Lower leg skin (tissue), 3 donors: Measurements from ENCODE around the gene GNAL.

Experiments used
- POLR2A ChIP-seq, 2 donors: fragments of 450-650 bp; IDR thresholded peaks; one replicate each; pipeline ENCODE4 v1.6.1; 2016 to 2017; ENCODE audit warnings: antibody characterized with exemption in 2 of 2, mild to moderate bottlenecking in 1 of 2, moderate library complexity in 1 of 2
- TF ChIP-seq, protein P1 (sequence below), 3 donors: fragments of 450-650 bp; IDR thresholded peaks; one replicate each; pipeline ENCODE4 v1.5.1; 2016; ENCODE audit warnings: antibody characterized with exemption in 3 of 3, mild to moderate bottlenecking in 3 of 3, moderate library complexity in 2 of 3

DNA sequence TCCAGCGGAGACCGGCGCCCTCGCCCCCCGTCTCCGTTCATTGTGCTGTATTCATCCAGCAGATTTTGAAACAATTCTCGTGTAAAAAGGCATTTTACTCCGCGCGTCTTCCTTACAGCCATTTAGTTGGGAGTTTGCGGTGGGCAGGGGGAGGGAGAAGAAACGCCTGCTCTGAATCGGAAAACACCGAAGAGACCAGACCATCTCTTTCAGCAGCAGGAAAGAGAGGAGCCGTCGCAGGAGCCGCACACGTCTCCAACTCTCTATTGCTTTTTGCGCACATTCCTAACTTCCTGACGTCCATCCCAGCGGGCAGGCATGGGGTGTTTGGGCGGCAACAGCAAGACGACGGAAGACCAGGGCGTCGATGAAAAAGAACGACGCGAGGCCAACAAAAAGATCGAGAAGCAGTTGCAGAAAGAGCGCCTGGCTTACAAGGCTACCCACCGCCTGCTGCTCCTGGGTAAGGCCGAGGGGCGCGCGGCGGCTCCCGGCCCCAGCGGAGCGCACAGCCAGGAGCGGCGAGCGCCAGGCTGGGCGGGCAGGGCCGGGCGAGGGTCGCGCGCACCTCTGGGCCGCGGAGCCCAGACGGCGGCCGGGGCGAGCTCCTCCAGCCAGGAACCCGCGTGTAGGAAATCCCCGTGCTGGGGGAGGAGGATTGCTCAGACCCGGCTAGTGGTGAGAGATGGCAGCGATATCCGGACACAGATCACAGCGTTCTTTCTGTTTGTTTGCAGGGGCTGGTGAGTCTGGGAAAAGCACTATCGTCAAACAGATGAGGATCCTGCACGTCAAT is 63.2 kb downstream of the GNAL start:
- TF ChIP-seq, protein P1, sequence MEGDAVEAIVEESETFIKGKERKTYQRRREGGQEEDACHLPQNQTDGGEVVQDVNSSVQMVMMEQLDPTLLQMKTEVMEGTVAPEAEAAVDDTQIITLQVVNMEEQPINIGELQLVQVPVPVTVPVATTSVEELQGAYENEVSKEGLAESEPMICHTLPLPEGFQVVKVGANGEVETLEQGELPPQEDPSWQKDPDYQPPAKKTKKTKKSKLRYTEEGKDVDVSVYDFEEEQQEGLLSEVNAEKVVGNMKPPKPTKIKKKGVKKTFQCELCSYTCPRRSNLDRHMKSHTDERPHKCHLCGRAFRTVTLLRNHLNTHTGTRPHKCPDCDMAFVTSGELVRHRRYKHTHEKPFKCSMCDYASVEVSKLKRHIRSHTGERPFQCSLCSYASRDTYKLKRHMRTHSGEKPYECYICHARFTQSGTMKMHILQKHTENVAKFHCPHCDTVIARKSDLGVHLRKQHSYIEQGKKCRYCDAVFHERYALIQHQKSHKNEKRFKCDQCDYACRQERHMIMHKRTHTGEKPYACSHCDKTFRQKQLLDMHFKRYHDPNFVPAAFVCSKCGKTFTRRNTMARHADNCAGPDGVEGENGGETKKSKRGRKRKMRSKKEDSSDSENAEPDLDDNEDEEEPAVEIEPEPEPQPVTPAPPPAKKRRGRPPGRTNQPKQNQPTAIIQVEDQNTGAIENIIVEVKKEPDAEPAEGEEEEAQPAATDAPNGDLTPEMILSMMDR (IDR thresholded peaks at IDR 0.05): no peak
- TF ChIP-seq POLR2A (IDR thresholded peaks at IDR 0.05): no peak
